Panc1 (cell line): Measurements from ENCODE around the gene MTFMT.

Experiments used
- CTCF ChIP-seq: fragments of 450-650 bp; IDR thresholded peaks from 2 replicates; pipeline ENCODE4 v1.5.1; 2017; ENCODE audit warnings: mild to moderate bottlenecking
- POLR2AphosphoS5 ChIP-seq: IDR thresholded peaks from 2 replicates; pipeline ENCODE4 v1.6.1; 2012; ENCODE audit warnings: mild to moderate bottlenecking, low read depth, low read length, moderate library complexity
- REST ChIP-seq, 2 experiments: IDR thresholded peaks; 2 replicates each; pipeline ENCODE4 v1.6.1; 2011 to 2012; ENCODE audit warnings: low read depth in 2 of 2, control low read depth in 1 of 2, low read length in 1 of 2, mild to moderate bottlenecking in 1 of 2, moderate library complexity in 1 of 2; ENCODE audit not compliant: insufficient read depth in 1 of 2
- TCF7L2 ChIP-seq: IDR thresholded peaks from 2 replicates; pipeline ENCODE4 v1.6.1; 2011; ENCODE audit warnings: mild to moderate bottlenecking, low read depth, low read length, inconsistent platforms

- TF ChIP-seq CTCF = no peak
- TF ChIP-seq REST (IDR thresholded peaks at IDR 0.05; ENCODE audit: insufficient read depth in 1 of 2, low read depth in 2 of 2, low read length in 1 of 2) = no peak
- TF ChIP-seq POLR2AphosphoS5 = no peak
- no peak for TF ChIP-seq TCF7L2
Measured at GRCh38 chr15:65048241-65048640, 18.8 kb upstream of the MTFMT start.
